MCF 10A (cell line): ENCODE measurements around the gene C2CD4C. TPM values are rescaled to one million over a fixed set of nuclear protein-coding genes. Genes with fewer than 3 reads are reported as not detected.
"Not testable (repeated sequence)": the region's sequence is repeated elsewhere in the genome, so short reads cannot be mapped to it uniquely, and the experiment has no call there.

ENCODE experiments used
- BruUV-seq: library from RNA; stranded (reverse); fragments of 400-500 nt; replicated peaks from 2 replicates; lab custom pipeline; 2021; lab: Mats Ljungman, UMichigan
- CTCF ChIA-PET: fragments of 300-600 bp; sonication (Branson Sonifier 250); formaldehyde crosslinking; extraction: SDS; loops from one replicate; lab custom pipeline; 2021; ENCODE audit warnings: antibody characterized with exemption, inconsistent platforms; lab: Yijun Ruan, JAX
- POLR2A ChIA-PET: fragments of 300-600, 350-650 bp; sonication (Branson Sonifier 250); formaldehyde crosslinking; extraction: SDS; loops from one replicate; lab custom pipeline; 2020; ENCODE audit warnings: antibody characterized with exemption, inconsistent platforms; lab: Yijun Ruan, JAX
- DNase-seq: peaks from one replicate; pipeline ENCODE4 v3.0.0-alpha.2; 2018; ENCODE audit not compliant: unreplicated experiment
- H3K27ac Mint-ChIP-seq: one replicate; pipeline ENCODE4 v1.8.0; 2022; ENCODE audit warnings: mild to moderate bottlenecking, low read depth, mixed read lengths; ENCODE audit not compliant: unreplicated experiment
- H3K27me3 Mint-ChIP-seq: one replicate; pipeline ENCODE4 v1.8.0; 2022; ENCODE audit warnings: mixed read lengths; ENCODE audit not compliant: insufficient read depth, unreplicated experiment
- H3K36me3 Mint-ChIP-seq: one replicate; pipeline ENCODE4 v1.8.0; 2022; ENCODE audit warnings: mild to moderate bottlenecking, moderate library complexity, mixed read lengths; ENCODE audit not compliant: insufficient read depth, unreplicated experiment
- H3K4me1 Mint-ChIP-seq: one replicate; pipeline ENCODE4 v1.8.0; 2022; ENCODE audit warnings: mixed read lengths; ENCODE audit not compliant: insufficient read depth, unreplicated experiment
- H3K4me3 Mint-ChIP-seq: one replicate; pipeline ENCODE4 v1.8.0; 2022; ENCODE audit warnings: mild to moderate bottlenecking, moderate library complexity, mixed read lengths; ENCODE audit not compliant: unreplicated experiment
- H3K9me3 Mint-ChIP-seq: one replicate; pipeline ENCODE4 v1.8.0; 2022; ENCODE audit warnings: mixed read lengths; ENCODE audit not compliant: unreplicated experiment
- CTCF ChIP-seq: fragments of 200-600 bp; IDR thresholded peaks from one replicate; pipeline ENCODE4 v1.8.0; 2022; ENCODE audit warnings: antibody characterized with exemption, mild to moderate bottlenecking; ENCODE audit not compliant: unreplicated experiment
- intact Hi-C: fragments of 100-400 bp; cut with micrococcal nuclease; formaldehyde crosslinking; loops from 2 replicates; pipeline ENCODE4 v1.14.1; 2022
- total RNA-seq: library from RNA; stranded (reverse); gene quantifications from 2 replicates; pipeline ENCODE4 v1.2.3, GENCODE V29; 2022

Gene C2CD4C
- total RNA-seq, 1 experiment from 2014 or later, result 0.49 TPM

- H3K36me3 Mint-ChIP-seq, result no peaks in the 10 kb centered on the region
- DNase-seq, result no peak
- H3K27me3 Mint-ChIP-seq, result no peaks in the 10 kb centered on the region
- POLR2A ChIA-PET, result no interaction called here
- no peak overlapping the region for H3K4me3 Mint-ChIP-seq
- no peak overlapping the region for H3K27ac Mint-ChIP-seq
- BruUV-seq, result no TSS peak
- TF ChIP-seq CTCF, result no peak
- H3K9me3 Mint-ChIP-seq, result no peaks in the 10 kb centered on the region
- intact Hi-C loops, result no loop called here
- H3K4me1 Mint-ChIP-seq, result no peaks in the 10 kb centered on the region
- CTCF ChIA-PET, result interaction anchor here (0.6 kb wide), 1 partner anchor 11 kb away, joined by 3 read pairs; no protein-coding TSS in a partner anchor
These were observed 15.6 kb upstream of the C2CD4C start for GRCh38 chr19:424546-424945.

GRCh38 chr19:423691-424466 lies 14.9 kb upstream of the C2CD4C start:
- Mint-ChIP-seq H3K9me3 (no peaks in the 10 kb centered on the region), H3K27ac (no peak overlapping the region), H3K36me3 (no peaks in the 10 kb centered on the region), H3K4me1 (no peaks in the 10 kb centered on the region), H3K27me3 (no peaks in the 10 kb centered on the region), H3K4me3 (no peak overlapping the region)
- CTCF ChIA-PET, result interaction anchor here (0.6 kb wide), 1 partner anchor 11 kb away, joined by 3 read pairs; no protein-coding TSS in a partner anchor
- no TSS peak for BruUV-seq
- no peak for DNase-seq
- TF ChIP-seq CTCF, result no peak
- POLR2A ChIA-PET, result no interaction called here
- intact Hi-C loops, result no loop called here

GRCh38 chr19:422917-423226 lies 13.9 kb upstream of the C2CD4C start:
- H3K27ac Mint-ChIP-seq, H3K36me3 Mint-ChIP-seq, H3K9me3 Mint-ChIP-seq, H3K4me1 Mint-ChIP-seq, DNase-seq, H3K4me3 Mint-ChIP-seq, BruUV-seq, CTCF ChIA-PET, POLR2A ChIA-PET, intact Hi-C loops, H3K27me3 Mint-ChIP-seq: not testable (repeated sequence)

- no peak for TF ChIP-seq CTCF
- no peaks in the 10 kb centered on the region for H3K4me1 Mint-ChIP-seq
- ChIA-PET CTCF (interaction anchor here (0.5 to 1.4 kb wide), 2 partner anchors 73 to 85 kb away, joined by 3 to 4 read pairs; partner anchors contain the start of gene TPGS1), POLR2A (no interaction called here)
- intact Hi-C loops, result no loop called here
- H3K9me3 Mint-ChIP-seq, result no peaks in the 10 kb centered on the region
- BruUV-seq, result no TSS peak
- H3K36me3 Mint-ChIP-seq, result no peaks in the 10 kb centered on the region
- H3K4me3 Mint-ChIP-seq, result no peak overlapping the region
- no peak for DNase-seq
- no peaks in the 10 kb centered on the region for H3K27me3 Mint-ChIP-seq
- no peak overlapping the region for H3K27ac Mint-ChIP-seq
These were observed 13.4 kb upstream of the C2CD4C start for GRCh38 chr19:422213-422916.
